Left ventricle myocardium inferior (tissue), 1 donor: ENCODE results near the gene MSX2. TPM values are rescaled to one million over a fixed set of nuclear protein-coding genes. Genes with fewer than 3 reads are reported as not detected.

Experiments
- DNase-seq: peaks from one replicate; pipeline ENCODE4 v3.0.0-alpha.2; 2020
- H3K27ac ChIP-seq: fragments of 200-600 bp; replicated peaks from 2 replicates; pipeline ENCODE4 v1.8.0; 2021
- H3K27me3 ChIP-seq: fragments of 200-600 bp; 2 replicates; pipeline ENCODE4 v1.8.0; 2021; ENCODE audit warnings: low read depth
- H3K36me3 ChIP-seq: fragments of 200-600 bp; 2 replicates; pipeline ENCODE4 v1.8.0; 2021
- H3K4me1 ChIP-seq: fragments of 200-600 bp; 2 replicates; pipeline ENCODE4 v1.8.0; 2021
- H3K4me3 ChIP-seq: fragments of 200-600 bp; 2 replicates; pipeline ENCODE4 v1.8.0; 2021; ENCODE audit warnings: mild to moderate bottlenecking, moderate library complexity
- H3K9me3 ChIP-seq: fragments of 200-600 bp; replicated peaks from 2 replicates; pipeline ENCODE4 v1.8.0; 2021
- CTCF ChIP-seq: fragments of 200-600 bp; IDR thresholded peaks from 2 replicates; pipeline ENCODE4 v1.8.0; 2021; ENCODE audit warnings: antibody characterized with exemption, mild to moderate bottlenecking, borderline replicate concordance
- intact Hi-C: fragments of 100-400 bp; cut with micrococcal nuclease; formaldehyde crosslinking; loops from one replicate; pipeline ENCODE4 v1.11.0; 2022
- total RNA-seq: library from RNA; stranded (reverse); fragmentation: NEBNext Ultra II Directional; extraction: Animal tissue kit (Norgen Biotek cat#: 25700); gene quantifications from one replicate; pipeline ENCODE4 v1.2.1, GENCODE V29; 2021
- donor health status: DM: no; HTN: yes; CAD: no; lungs with severe emphysema.

Gene MSX2
- total RNA-seq, 1 donor from 2014 or later, result 2.3 TPM

GRCh38 chr5:174718880-174719610, 5.3 kb upstream of the MSX2 start:
- intact Hi-C loops, result no loop called here
- DNase-seq, result no peak
- Histone ChIP-seq H3K36me3 (no peaks in the 10 kb centered on the region), H3K27ac (no peak overlapping the region), H3K4me3 (no peak overlapping the region), H3K9me3 (no peaks in the 10 kb centered on the region), H3K4me1 (peaks cover 11% of the 10 kb centered on the region), H3K27me3 (peaks cover 100% of the 10 kb centered on the region)
- TF ChIP-seq CTCF, result no peak

GRCh38 chr5:174719793-174720611, 4.4 kb upstream of the MSX2 start:
- Histone ChIP-seq H3K9me3 (no peaks in the 10 kb centered on the region), H3K27ac (no peak overlapping the region), H3K27me3 (peaks cover 100% of the 10 kb centered on the region), H3K4me1 (peaks cover 18% of the 10 kb centered on the region), H3K36me3 (no peaks in the 10 kb centered on the region), H3K4me3 (peak overlapping the region; percentile 51)
- no peak for DNase-seq
- intact Hi-C loops, result no loop called here
- TF ChIP-seq CTCF, result no peak

- no peak for DNase-seq
- H3K27me3 ChIP-seq, result peaks cover 100% of the 10 kb centered on the region
- no peaks in the 10 kb centered on the region for H3K9me3 ChIP-seq
- no peaks in the 10 kb centered on the region for H3K36me3 ChIP-seq
- peak overlapping the region; percentile 51 for H3K4me3 ChIP-seq
- intact Hi-C loops, result no loop called here
- peaks cover 26% of the 10 kb centered on the region for H3K4me1 ChIP-seq
- TF ChIP-seq CTCF, result no peak
- no peak overlapping the region for H3K27ac ChIP-seq
Observed at GRCh38 chr5:174720612-174721529, 3.5 kb upstream of the MSX2 start.

DNA sequence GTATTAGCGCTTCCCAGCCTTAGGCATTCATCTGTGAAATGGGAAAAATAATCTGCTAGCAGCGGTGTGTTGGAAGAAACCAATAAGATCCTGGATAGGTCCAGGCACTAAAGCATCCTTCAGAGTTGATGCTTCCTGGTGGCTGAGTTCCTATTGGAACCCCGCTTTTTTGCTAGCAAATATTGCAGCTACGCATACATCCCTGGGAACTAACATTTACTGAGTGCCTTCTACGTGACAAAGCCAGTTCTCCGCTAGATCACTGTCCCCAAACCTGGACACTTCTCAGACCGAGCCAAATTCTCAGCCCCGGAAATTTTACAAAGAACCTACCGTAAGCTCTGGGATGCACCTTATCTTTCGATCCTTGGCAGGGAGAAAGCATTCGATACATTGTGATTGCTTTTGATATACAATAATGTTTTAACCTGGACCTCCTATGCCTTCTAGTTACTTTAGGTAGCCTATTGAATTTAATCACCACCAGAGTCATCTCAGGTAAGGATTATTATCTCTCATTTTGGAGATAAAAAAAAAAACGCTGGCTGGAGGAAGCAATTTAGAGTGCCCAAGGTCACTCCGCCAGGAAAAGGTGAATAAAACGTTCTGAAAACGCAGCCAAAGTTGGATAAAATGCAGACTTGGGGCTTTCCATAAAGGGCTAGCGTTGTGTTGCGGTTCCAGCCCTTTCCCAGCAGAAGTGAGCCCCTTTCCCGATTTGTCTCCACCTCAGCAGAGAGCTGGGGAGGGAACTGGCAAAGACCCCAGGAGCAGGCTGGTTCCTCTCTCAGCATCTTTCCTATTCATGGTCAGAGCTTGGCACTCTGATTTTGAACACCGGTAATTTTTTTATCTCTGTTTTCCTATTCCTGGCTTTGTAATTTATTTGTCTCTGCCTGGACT, 2.6 kb upstream of the MSX2 start:
- peak overlapping the region; percentile 51 for H3K4me3 ChIP-seq
- peaks cover 100% of the 10 kb centered on the region for H3K27me3 ChIP-seq
- H3K4me1 ChIP-seq, result peaks cover 28% of the 10 kb centered on the region
- H3K27ac ChIP-seq, result no peak overlapping the region
- no peaks in the 10 kb centered on the region for H3K9me3 ChIP-seq
- DNase-seq, result no peak
- intact Hi-C loops, result no loop called here
- no peaks in the 10 kb centered on the region for H3K36me3 ChIP-seq
- TF ChIP-seq CTCF, result no peak
